Activated CD4-positive, alpha-beta T cell treated with anti-CD3 and anti-CD28 coated beads, Interleukin-2, Interleukin-6, amounts not matched to agents 100 ng/mL and 50 ng/mL, durations not matched to agents 16 hours and 8 hours (primary cell): ENCODE results near the gene KLHDC9.
A peak's percentile ranks its signal among the peaks of the same experiment; 100 is the strongest.
"Not testable (repeated sequence)": the region's sequence is repeated elsewhere in the genome, so short reads cannot be mapped to it uniquely, and the experiment has no call there.

ENCODE experiments used
- DNase-seq: peaks from one replicate; pipeline ENCODE4 v3.0.0-alpha.2; 2020

KLHDC9 gene

GRCh38 chr1:161099090-161099802 is 1.1 kb downstream of the KLHDC9 start:
- DNase-seq, result no peak

GRCh38 chr1:161100556-161100955 is 2.4 kb downstream of the KLHDC9 start:
- no peak for DNase-seq

- no peak for DNase-seq
Observed at GRCh38 chr1:161106431-161106830, 8.3 kb downstream of the KLHDC9 start.

- DNase-seq, result no peak
Observed at GRCh38 chr1:161111117-161111516, 13.0 kb downstream of the KLHDC9 start.

- DNase-seq, result no peak
Observed at GRCh38 chr1:161111527-161111926, 13.4 kb downstream of the KLHDC9 start.

- DNase-seq, result no peak
Observed at GRCh38 chr1:161113915-161114314, 15.8 kb downstream of the KLHDC9 start.

GRCh38 chr1:161114556-161114955 is 16.4 kb downstream of the KLHDC9 start:
- no peak for DNase-seq

GRCh38 chr1:161115132-161115711 is 17.1 kb downstream of the KLHDC9 start:
- DNase-seq, result peak; percentile 78

- not testable (repeated sequence) for DNase-seq
Observed at GRCh38 chr1:161115961-161116360, 17.8 kb downstream of the KLHDC9 start.

GRCh38 chr1:161117759-161118581 is 19.8 kb downstream of the KLHDC9 start, which contains the start of the genes NIT1 and PFDN2:
TSS of gene NIT1 (plus strand) at chr1:161118105. CDS start at chr1:161118177, 72 bp downstream.
TSS of gene PFDN2 (minus strand) at chr1:161118037. CDS start at chr1:161118026, 11 bp downstream.
- peak; percentile 91 for DNase-seq

GRCh38 chr1:161119092-161119903 is 21.1 kb downstream of the KLHDC9 start:
- peak; percentile 79 for DNase-seq

- no peak for DNase-seq
Observed at GRCh38 chr1:161121042-161121650, 23.0 kb downstream of the KLHDC9 start.

- DNase-seq, result no peak
Observed at GRCh38 chr1:161121834-161122233, 23.7 kb downstream of the KLHDC9 start.

GRCh38 chr1:161122967-161123366 is 24.8 kb downstream of the KLHDC9 start:
- no peak for DNase-seq

GRCh38 chr1:161127649-161128048 is 29.5 kb downstream of the KLHDC9 start:
- no peak for DNase-seq

GRCh38 chr1:161128591-161129420 is 30.6 kb downstream of the KLHDC9 start:
- no peak for DNase-seq

GRCh38 chr1:161130266-161130665 is 32.1 kb downstream of the KLHDC9 start:
- DNase-seq, result no peak

GRCh38 chr1:161131523-161132409 is 33.6 kb downstream of the KLHDC9 start:
- DNase-seq, result peak; percentile 24

- DNase-seq, result peak; percentile 96
Observed at GRCh38 chr1:161132410-161133219, 34.5 kb downstream of the KLHDC9 start, which contains the start of gene DEDD. TSS of gene DEDD (minus strand) at chr1:161132667. CDS start at chr1:161124462, 8,205 bp downstream.
